HG02759 (cell line): ENCODE measurements around the gene MMP14.
A peak's percentile ranks its signal among the peaks of the same experiment; 100 is the strongest.

Experiments used
- ATAC-seq: cut with Tn5 transposase; IDR thresholded peaks from one replicate; pipeline ENCODE4 v1.9.1; 2021; ENCODE audit warnings: mild to moderate bottlenecking, moderate library complexity; ENCODE audit not compliant: unreplicated experiment

The MMP14 gene

DNA sequence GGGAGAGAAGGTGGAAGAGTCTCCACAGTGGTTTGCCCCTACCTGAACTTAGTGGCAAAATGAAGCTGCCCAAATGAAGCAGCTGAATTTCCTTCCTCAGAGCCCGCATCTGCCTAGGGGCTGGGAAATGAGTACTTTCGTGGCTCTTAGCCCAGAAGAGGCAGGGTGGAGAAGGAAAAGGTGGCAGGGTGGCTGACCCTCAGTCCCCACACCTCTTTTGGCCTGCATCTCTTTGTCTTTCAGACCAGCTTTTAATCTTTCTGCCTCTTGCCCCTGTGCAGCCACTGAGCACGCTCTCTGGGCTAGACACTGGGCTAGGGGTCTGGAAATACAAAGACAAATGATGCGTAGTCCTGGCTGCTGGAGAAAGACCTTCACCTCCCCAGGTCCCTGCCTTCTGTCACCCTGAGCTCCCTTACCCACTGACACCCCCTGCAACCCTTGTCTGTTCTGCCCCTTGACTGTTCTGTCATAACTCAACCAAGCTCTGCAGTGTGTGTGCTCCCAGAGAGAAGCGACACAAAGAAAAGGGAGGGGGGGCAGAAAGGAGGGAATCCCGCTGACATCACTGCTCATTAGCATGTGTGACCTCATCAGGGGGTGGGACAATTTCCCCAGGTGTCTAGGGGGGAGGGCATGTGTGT is 46.3 kb downstream of the MMP14 start:
- ATAC-seq, result no peak

DNA sequence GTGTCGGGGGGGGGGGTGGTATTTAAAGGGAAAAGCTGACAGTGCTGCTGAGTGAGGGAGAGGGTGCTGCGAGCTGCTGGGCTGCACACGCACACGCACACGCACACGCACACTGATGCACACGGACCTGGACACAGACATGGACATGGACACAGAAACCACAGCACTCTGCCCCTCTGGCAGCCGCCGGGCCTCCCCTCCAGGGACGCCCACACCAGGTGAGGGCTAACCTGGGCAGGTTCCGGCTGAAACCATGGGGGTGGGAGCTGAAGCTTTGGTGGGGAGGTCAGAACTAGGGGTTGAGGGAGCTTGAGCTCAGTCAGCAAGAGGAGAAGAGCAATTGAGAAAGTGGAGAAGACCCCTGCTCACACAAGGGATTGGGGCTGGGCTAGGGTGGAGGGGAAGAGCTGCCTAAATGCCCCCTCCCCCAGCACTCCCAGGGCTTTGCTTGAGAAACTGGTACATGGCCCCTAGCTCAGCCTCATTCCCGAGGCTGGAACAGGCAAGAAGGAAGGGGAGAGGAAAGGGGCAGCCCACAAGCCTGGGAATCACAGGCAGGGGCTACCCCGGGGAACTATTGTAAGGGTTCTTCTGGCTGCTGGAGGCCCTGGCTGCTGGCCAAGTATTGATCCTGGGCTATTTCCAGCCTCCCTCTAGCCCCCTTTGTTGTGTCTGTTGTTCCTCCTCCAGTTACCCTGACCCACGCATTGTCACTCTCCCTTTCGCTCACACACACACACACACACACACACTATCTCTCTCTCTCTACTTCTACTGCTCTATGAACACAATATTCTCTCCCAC is 47.0 kb downstream of the MMP14 start, which contains the start of gene REM2:
Gene REM2 (plus strand): TSS at position 50 of the 804 bp plus-strand sequence. CDS start 66 bp downstream, at position 116.
- ATAC-seq, result no peak

DNA sequence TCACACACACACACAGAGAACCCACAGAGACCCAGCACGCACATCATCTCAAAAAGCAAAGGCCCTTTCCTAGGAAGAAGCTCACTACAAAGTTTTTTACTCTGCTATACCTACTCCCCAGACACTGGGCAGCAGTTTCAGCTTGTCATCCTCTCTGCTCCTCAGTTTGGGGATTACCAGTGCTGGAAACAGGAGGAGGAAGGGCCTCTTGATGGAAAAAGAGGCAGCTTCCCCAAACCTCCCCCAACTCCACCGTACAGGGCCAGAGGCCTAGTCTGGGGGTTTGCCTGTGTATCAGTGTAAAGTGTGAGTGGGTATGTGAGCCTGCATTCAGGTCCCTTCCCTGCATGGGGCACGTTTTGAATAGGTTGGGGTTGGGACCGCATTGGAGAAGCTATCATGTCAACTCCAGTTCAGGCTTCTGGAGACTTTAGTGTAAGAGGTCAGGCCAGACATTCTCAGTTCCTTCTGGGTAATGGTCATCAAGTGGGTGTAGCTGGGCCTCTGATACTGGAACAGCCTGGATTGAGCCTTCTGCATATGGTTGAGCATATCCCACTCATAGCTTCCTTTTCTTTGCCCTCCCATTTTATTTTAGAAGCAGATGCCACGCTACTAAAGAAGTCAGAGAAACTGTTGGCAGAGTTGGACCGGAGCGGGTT is 47.8 kb downstream of the MMP14 start:
- ATAC-seq, result no peak

DNA sequence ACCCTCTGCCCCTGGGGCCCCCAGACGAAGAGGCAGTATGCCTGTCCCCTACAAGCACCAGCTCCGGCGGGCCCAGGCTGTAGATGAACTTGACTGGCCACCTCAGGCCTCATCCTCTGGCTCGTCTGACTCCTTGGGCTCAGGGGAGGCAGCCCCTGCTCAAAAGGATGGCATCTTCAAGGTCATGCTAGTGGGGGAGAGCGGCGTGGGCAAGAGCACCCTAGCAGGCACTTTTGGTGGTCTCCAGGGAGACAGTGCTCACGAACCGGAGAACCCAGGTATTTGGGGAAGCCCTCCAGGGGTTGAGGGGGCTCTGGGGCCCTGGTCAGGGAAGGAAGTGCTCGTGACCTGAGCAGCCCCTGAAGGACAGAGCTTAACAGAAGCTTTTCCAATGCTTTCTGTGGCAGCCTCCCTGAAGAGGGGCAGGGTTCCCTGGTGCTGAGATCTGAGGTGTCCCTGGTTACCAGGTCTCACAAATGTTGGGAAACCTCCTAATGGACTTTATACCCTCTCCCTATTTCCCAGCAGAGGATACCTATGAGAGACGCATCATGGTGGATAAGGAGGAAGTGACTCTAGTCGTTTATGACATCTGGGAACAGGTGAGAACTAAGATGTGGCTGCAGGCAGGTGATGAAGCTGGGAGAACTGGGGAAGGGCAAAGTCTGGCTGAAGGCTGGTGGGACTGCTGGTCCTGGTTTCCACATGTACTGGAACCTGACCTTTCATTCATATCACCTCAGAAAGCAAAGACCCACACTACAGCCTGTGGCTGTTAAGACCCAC is 48.5 kb downstream of the MMP14 start:
- ATAC-seq, result no peak

DNA sequence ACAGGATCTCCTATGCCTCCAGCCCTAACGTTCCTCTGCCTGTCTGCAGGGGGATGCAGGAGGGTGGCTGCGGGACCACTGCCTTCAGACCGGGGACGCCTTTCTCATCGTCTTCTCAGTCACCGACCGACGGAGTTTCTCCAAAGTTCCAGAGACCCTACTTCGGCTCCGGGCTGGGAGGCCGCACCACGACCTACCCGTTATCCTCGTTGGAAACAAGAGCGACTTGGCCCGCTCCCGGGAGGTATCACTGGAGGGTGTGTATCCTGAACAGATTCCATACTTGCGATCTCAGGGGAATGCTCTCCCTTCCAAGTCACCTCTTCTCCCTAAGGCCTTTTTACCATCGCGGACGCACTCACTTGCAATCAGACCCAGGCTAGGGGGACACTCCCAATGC is 49.6 kb downstream of the MMP14 start:
- no peak for ATAC-seq

DNA sequence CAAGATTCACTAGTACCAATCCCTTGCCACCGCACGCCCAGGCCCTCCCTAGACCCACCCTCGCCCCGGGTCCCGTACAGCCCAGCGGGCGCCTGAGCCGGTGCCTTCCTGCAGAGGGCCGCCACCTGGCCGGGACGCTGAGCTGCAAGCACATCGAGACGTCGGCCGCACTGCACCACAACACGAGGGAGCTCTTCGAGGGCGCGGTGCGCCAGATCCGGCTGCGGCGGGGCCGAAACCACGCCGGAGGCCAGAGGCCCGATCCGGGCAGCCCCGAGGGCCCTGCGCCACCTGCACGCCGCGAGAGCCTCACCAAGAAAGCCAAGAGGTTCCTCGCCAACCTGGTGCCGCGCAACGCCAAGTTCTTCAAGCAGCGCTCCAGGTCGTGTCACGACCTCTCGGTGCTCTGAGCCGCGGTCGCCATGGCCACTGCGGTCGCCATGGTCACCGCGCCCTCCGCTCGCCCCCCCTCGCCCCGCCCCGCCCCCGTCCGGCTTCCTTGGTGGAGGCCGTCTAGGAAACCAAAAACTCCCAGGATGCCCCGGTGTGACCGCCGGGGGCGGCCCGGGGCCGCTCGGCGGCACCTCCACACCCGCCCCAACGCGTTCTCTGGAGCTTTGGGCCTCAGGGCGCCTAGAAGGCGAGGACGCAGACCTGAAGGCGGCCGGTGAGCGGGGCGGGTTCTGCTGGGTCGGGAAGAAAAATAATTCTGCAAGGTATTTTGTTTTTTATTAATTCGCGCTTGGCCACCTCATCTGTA is 50.3 kb downstream of the MMP14 start:
- peak; percentile 69 for ATAC-seq

DNA sequence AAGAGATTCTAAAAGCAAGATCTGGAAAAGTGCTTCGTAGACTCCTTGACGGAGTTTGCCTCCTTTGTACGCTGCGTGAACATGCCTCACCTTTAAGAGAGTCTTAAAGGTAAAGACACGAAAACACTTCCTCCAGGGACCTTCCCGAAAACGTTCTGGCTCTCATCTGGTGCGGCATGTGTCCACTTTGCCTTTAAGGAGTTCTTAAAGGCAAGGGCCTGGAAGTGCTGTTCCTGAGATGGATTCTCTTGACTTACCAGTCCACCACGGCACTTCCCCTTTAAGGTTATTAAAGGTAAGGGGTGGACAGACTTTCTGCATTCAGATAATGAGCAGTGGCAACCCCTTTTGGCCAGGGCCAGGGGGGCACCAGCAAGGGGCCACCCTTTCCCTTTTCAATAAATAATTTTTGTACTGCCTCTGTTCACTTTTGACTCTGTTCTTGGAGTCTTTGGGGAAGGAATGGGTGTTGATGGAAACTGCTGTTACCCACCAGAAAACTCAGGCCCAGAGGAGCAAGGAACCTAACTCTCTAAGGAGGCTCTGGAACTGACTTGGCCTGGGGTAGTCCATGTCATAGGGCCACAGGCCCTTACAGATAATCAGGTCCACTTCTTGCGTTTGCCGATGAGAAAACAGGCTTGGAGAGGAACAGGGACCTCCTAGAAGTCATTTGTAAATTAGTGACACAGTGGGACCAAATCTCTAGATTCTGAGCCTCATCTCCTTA is 51.0 kb downstream of the MMP14 start:
- peak; percentile 32 for ATAC-seq

DNA sequence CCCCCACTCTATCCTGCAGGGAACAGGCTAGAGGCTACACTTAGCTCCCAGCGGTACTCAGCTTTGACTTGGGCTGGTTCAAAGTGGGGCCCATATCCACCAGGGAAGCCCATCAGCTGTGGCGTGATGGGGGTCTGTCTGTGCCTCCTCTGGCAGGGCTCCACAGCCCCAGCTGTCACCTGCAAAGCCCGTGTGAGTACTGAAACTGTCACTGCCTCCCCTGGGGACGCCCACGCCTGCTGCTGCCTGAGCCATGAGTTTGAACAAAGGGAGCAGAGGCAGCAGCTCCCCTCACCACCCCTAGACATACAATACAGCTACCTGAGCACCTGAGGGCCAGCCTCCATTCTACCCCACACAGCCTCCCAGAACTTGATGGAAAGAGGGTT is 51.6 kb downstream of the MMP14 start:
- ATAC-seq, result peak; percentile 52

DNA sequence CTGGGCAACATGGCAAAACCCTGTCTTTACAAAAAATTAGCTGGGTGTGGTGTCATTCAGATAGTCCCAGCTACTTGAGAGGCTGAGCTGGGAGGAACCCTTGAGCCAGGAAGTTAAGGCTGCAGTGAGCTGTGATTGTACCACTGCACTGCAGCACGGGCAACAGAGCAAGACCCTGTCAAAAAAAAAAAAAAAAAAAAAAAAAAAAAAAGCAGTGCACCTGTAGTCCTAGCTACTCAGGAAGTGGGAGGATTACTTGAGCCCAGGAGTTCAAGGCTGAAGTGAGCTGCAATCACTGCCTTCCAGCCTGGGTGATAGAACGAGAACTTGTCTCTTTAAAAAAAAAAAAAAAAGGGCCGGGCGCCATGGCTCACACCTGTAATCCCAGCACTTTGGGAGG is 52.3 kb downstream of the MMP14 start:
- no peak for ATAC-seq

DNA sequence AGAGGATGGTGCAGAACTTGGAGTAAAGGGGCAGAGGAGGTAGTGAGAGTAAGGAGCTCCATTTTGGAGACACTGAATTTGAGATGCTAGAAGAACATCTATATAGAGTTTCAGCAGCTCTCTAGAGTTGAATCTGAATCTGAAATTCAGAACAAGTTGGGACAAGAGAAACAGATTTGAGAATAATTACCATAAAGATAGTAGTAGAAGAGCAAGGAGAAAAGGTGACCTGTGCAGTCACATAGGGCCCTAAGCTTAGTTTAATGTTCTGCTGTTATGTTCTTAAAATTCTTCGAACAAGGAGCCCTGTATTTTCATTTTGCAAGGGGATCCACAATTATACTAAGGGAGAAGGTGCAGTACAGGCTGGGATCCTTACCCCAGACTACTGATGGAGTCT is 54.0 kb downstream of the MMP14 start:
- ATAC-seq, result no peak

DNA sequence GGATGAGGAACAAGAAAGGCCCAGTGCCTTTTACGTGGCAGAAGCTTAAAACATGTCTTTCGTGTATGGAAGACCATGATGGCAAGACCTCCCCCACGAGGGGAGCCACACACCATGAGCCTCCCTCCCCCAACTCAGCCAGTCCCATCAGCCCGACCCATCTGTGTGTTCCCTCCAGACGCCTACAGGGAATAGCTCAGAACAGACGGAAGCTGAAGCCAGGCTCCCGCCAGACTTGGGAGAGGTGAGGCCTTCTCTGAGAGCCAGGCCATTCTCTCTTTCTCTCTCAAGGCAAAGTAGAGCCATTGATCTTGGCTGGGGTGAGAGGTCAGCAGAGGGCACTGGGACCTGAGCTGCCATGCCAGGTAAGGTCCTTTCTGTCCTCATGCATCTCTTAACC is 56.1 kb downstream of the MMP14 start:
- no peak for ATAC-seq

DNA sequence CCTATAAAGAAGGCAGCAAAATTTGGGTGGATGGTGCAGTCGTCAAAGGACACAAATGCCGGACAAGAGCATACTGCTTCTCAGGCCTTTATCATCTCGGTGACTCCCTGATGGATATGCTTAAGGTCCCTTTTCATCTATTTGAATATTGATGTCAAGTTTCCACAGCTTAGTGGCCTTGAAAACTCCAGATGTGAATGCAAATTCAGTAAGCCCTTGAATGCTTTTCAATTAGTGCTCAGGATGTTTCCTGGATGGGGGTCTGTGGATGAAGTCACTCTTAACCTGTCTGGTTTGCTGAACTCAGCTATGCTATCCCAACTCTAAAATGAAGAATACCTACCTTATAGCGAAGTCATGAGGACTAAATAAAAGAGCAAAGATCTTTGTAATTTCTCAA is 57.3 kb downstream of the MMP14 start:
- ATAC-seq, result no peak

DNA sequence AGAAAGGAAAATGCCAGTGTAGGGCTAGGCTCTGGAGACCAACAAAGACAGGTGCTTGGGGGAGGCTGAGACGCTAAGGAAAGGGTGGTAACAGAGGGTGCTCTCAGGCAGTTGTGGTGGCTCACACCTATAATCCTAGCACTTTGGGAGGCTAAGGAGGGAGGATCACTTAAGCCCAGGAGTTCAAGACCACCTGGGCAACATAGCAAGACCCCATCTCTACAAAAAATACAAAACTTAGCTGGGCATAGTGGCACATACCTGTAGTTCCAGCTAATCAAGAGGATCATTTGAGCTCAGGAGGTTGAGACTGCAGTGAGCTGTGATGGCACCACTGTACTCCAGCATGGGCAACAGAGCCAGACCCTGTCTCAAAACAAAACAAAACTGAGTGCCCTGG is 59.0 kb downstream of the MMP14 start:
- no peak for ATAC-seq

DNA sequence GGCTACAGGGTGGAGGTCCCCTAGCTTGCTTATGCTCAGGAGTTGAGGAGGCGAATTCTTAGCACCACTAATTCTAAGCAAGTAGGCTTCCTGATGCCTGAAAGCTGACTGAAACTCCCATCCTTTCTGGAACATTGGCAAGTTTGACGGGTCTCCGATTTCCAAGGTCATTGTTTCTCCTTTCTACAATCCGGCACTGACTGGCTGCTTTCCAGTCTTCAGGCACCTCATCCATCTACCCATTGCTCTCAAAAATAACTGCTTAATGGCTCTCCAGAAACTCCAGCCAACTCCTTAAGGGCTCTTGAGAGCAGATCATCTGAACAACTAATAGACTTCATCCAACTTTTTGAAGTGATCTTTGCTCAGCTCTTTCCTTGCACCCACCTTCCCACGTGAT is 60.0 kb downstream of the MMP14 start:
- no peak for ATAC-seq

DNA sequence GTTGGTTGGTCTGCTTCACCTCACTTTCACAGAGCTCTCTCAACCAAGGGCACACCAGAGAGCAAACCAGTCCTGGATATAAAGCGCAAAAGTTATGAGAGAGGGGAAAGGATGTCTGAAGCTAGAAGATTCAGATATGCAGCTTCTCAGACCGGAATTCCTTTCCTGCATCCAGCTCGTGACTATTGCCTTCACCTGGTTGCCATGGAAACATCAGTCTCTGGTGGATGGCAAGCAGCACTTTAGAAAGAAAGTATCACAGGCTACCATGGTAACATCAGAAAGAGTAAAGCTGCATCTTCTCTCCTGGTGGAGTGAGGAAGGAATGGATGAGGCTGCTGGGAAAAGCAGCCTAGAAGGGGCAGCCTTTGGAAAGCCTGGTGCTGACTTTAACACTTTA is 60.4 kb downstream of the MMP14 start:
- no peak for ATAC-seq

DNA sequence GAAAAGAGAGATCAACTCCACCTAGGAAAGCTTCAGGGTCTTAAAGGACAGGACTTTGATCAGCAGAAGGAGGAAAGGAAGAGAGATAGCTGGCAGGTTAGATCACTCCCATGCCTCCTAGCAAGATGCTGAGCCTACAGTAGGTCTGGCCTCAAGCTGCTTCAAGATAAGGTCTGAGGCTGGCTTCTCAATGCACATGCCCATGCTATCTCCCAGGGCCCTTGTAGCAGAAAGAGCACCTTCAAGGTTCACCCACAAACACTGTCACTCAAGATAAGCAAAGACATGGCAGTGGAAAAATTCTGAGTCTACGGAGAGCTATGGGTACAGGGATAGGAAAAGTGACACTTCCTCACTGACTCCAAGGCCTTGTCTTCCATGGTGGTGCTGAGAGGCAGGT is 61.0 kb downstream of the MMP14 start:
- no peak for ATAC-seq
